ENCODE results near the gene DLG1. TPM values are rescaled to one million over a fixed set of nuclear protein-coding genes. Genes with fewer than 3 reads are reported as not detected.

The DLG1 gene
- total RNA-seq, 1 donor, result 49.6 TPM

- H3K4me3 ChIP-seq (ENCODE audit: low read depth, low read length), result no peak overlapping the region
- DNase-seq (ENCODE audit: low read depth), result no peak
- no peak for TF ChIP-seq CTCF (IDR thresholded peaks at IDR 0.05; ENCODE audit: insufficient read depth, low read length)
Measured at GRCh38 chr3:197021729-197022404, 276.5 kb downstream of the DLG1 start.

GRCh38 chr3:197021231-197021630 lies 277.2 kb downstream of the DLG1 start:
- TF ChIP-seq CTCF (IDR thresholded peaks at IDR 0.05; ENCODE audit: insufficient read depth, low read length), result no peak
- DNase-seq (ENCODE audit: low read depth), result no peak
- H3K4me3 ChIP-seq (ENCODE audit: low read depth, low read length), result no peak overlapping the region

- DNase-seq (ENCODE audit: low read depth), result no peak
- H3K4me3 ChIP-seq (ENCODE audit: low read depth, low read length), result no peak overlapping the region
- TF ChIP-seq CTCF (IDR thresholded peaks at IDR 0.05; ENCODE audit: insufficient read depth, low read length), result no peak
Measured at GRCh38 chr3:197019535-197019934, 278.9 kb downstream of the DLG1 start.

- no peak overlapping the region for H3K4me3 ChIP-seq (ENCODE audit: low read depth, low read length)
- TF ChIP-seq CTCF (IDR thresholded peaks at IDR 0.05; ENCODE audit: insufficient read depth, low read length), result no peak
- DNase-seq (ENCODE audit: low read depth), result no peak
Measured at GRCh38 chr3:197019021-197019420, 279.4 kb downstream of the DLG1 start.

GRCh38 chr3:197017003-197017402 lies 281.4 kb downstream of the DLG1 start:
- no peak for TF ChIP-seq CTCF (IDR thresholded peaks at IDR 0.05; ENCODE audit: insufficient read depth, low read length)
- H3K4me3 ChIP-seq (ENCODE audit: low read depth, low read length), result no peak overlapping the region
- DNase-seq (ENCODE audit: low read depth), result no peak

- DNase-seq (ENCODE audit: low read depth), result no peak
- no peak overlapping the region for H3K4me3 ChIP-seq (ENCODE audit: low read depth, low read length)
- no peak for TF ChIP-seq CTCF (IDR thresholded peaks at IDR 0.05; ENCODE audit: insufficient read depth, low read length)
Measured at GRCh38 chr3:197015790-197016736, 282.3 kb downstream of the DLG1 start.
